Stimulated activated CD8-positive, alpha-beta memory T cell treated with anti-CD3 and anti-CD28 coated beads, Interleukin-2, amount 100 ng/mL, for 1 hour (primary cell): ENCODE data around the gene NBAS.

Experiments used
- DNase-seq, 2 donors: peaks; one replicate each; pipeline ENCODE4 v3.0.0-alpha.2; 2020; ENCODE audit warnings: low read depth in 2 of 2

Gene NBAS

GRCh38 chr2:15170070-15170775 is 390.9 kb downstream of the NBAS start:
- no peak for DNase-seq

- DNase-seq: no peak
Observed at GRCh38 chr2:15169326-15170069, 391.6 kb downstream of the NBAS start.

- DNase-seq: no peak
Observed at GRCh38 chr2:15168116-15168515, 393.0 kb downstream of the NBAS start.

GRCh38 chr2:15166878-15167277 is 394.3 kb downstream of the NBAS start:
- no peak for DNase-seq

- no peak for DNase-seq
Observed at GRCh38 chr2:15163326-15163725, 397.8 kb downstream of the NBAS start.

GRCh38 chr2:15162620-15163019 is 398.5 kb downstream of the NBAS start:
- DNase-seq: no peak

GRCh38 chr2:15160201-15160991 is 400.7 kb downstream of the NBAS start:
- DNase-seq: no peak

- DNase-seq: no peak
Observed at GRCh38 chr2:15159751-15160177, 401.4 kb downstream of the NBAS start.

GRCh38 chr2:15159206-15159605 is 401.9 kb downstream of the NBAS start:
- DNase-seq: no peak

- no peak for DNase-seq
Observed at GRCh38 chr2:15158532-15158931, 402.6 kb downstream of the NBAS start.

- DNase-seq: no peak
Observed at GRCh38 chr2:15158100-15158499, 403.0 kb downstream of the NBAS start.

- DNase-seq: no peak
Observed at GRCh38 chr2:15155959-15156574, 405.1 kb downstream of the NBAS start.

- DNase-seq: no peak
Observed at GRCh38 chr2:15154297-15154696, 406.8 kb downstream of the NBAS start.

- DNase-seq: no peak
Observed at GRCh38 chr2:15152382-15152781, 408.8 kb downstream of the NBAS start.

GRCh38 chr2:15149063-15149462 is 412.1 kb downstream of the NBAS start:
- no peak for DNase-seq

- no peak for DNase-seq
Observed at GRCh38 chr2:15147591-15147990, 413.5 kb downstream of the NBAS start.

GRCh38 chr2:15146960-15147359 is 414.2 kb downstream of the NBAS start:
- no peak for DNase-seq

- no peak for DNase-seq
Observed at GRCh38 chr2:15145919-15146318, 415.2 kb downstream of the NBAS start.

- no peak for DNase-seq
Observed at GRCh38 chr2:15145046-15145817, 415.9 kb downstream of the NBAS start.

GRCh38 chr2:15142069-15142689 is 419.0 kb downstream of the NBAS start:
- DNase-seq: peak; percentile 15 to 28

GRCh38 chr2:15141211-15141610 is 419.9 kb downstream of the NBAS start:
- no peak for DNase-seq
